Measurements from ENCODE around the gene HTT.

HTT gene

DNA sequence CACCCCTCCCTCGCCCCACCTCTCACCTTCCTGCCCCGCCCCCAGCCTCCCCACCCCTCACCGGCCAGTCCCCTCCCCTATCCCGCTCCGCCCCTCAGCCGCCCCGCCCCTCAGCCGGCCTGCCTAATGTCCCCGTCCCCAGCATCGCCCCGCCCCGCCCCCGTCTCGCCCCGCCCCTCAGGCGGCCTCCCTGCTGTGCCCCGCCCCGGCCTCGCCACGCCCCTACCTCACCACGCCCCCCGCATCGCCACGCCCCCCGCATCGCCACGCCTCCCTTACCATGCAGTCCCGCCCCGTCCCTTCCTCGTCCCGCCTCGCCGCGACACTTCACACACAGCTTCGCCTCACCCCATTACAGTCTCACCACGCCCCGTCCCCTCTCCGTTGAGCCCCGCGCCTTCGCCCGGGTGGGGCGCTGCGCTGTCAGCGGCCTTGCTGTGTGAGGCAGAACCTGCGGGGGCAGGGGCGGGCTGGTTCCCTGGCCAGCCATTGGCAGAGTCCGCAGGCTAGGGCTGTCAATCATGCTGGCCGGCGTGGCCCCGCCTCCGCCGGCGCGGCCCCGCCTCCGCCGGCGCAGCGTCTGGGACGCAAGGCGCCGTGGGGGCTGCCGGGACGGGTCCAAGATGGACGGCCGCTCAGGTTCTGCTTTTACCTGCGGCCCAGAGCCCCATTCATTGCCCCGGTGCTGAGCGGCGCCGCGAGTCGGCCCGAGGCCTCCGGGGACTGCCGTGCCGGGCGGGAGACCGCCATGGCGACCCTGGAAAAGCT lies at the start of gene HTT, which contains the start of gene HTT-AS:
HTT (plus strand) TSS at position 604 of the 768 bp plus-strand sequence; CDS start at position 749, 145 bp downstream.
HTT-AS (minus strand) TSS at position 461 of the 768 bp plus-strand sequence.
- DNase-seq, result no peak

DNA sequence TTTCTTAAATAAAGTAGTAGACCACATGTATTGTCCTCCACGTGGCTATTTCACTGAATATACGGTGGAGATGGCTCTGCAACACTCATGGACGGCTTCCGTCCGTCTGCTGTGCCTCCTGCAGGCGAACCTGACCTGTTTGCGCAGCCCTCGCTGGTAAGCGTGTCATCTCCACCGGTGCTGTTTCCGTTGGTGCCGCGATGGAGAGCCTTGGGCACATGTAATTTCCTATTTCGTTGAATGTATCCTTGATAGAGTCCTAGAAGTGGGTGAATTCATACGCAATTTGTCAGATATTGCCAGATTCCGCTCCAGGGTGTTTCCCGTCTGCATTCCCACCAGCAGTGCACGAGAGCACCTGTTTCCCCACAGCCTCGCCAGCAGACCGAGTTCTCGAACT lies 48.6 kb upstream of the HTT start:
- DNase-seq, result no peak

DNA sequence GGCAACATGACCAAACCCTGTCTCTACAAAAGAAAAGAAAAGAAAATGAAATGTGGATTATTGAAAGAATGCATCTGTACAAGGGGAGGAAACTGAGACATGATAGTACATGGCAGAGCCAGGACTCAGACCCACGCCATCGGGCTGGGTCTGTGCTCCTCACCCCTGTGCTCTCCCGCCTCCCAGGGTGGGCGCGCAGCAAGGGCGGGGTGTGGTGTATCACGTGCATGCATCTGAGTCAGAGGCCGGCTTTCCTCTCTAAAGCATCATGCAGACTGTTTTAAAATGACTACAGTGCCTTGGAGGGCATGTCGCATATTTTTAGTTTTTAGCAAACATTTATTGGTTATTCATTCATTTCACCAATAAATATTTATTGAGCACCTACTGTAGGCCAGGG lies 47.9 kb upstream of the HTT start:
- DNase-seq, result no peak

DNA sequence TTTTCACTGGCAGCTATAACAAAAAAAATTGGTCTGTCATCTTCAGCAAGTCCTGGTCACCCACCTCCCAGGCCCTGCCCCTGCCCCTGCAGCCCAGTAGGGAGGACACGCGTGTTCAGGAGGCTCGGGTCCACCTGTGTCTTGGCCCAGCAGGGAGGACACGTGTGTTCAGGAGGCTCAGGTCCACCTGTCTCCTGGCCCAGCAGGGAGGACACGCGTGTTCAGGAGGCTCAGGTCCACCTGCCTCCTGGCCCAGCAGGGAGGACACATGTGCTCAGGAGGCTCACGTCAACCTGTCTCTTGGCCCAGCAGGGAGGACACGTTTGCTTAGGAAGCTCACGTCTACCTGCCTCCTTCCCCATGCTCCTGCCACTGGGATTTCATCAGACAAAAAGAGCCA lies 45.0 kb upstream of the HTT start:
- no peak for DNase-seq

DNA sequence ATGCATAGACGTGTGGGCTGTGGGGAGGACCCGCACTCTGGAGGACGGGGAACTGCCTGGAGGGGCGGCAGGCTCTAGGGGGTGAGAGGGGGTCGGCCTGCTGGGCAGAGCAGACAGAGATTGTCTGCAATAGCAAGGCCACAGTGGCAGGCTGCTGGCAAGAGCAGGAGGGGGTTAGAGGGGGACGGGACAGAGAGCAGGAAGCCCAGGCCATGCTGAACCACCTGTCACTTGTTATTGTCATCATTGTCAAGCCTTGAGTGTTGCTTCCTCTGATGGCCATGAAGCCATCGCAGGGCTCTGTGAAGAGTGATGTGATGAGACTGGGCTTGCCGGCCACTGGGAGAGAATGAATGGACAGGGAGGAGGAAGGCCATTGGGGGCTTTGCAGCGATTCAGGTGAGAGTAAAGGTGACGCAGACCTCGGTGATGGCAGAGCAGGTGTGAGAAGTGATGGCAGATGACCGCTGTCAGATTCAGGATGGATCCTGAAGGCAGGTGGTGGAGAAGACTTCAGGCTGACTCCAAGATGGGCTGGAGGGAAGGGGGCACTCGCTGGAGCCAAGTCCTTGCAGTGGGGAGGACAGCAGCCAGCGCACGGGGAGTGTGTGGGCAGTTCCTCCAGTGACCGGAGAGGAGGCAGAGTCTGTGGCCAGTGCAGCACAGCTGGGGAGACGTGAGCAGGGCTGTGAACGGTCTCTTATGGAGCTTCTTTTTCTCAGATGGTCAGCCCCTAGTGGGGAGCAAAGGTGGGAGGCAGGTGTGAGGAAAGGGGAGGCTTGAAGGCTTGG lies 43.7 kb upstream of the HTT start:
- no peak for DNase-seq

DNA sequence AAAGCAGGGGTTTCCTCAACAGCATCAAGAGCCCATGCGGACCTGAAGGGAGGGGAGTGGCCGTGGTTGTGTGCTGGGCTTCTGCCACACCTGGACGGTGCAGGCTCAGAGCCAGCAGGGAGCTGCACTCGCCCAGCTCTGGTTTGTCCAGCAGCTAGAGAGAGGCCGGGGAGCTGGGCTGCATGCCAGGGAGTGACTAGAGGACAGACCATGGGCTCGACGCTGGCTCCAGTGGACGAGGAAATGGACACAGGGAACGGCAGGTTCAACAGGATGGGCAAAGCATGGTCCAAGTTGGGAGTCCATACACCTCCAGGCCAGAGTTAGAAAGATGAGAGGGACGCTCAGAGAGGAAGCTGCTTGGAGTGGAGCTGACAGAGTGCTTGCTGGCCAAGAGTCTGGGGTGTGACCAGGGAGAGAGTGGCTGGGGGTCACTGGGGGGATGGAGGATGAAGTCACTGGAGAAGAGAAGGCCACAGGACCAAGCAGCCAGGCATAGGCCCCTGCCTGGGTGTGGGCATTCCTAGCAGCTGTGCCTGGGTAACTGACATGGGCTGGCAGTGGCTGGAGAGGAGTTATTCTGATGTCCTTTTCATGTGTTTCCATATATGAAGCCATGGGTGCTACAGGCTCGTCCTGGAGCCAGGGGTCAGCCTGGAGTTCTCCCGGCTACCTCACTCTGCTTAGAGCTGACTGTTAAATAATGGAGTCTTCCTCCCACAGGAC lies 43.0 kb upstream of the HTT start:
- DNase-seq, result no peak

DNA sequence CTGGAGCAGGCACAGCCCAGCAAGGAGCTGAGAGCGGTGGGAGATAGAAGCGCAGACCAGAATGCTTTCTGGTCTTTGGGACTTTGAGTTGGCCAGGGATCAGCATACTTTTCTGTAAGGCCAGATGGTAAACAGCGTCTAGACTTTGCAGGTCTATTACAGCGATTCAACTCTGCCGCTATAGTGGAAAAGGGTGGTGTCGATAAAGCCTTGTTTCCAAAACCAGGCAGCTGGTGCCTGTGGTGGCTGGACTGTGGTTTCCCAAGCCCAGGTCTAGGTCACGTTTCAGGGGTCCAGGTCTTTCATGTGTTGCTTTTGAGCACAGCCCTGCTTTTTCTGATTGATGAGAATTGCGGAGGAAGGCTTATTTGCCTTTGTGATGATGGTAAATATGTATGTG lies 40.2 kb upstream of the HTT start:
- no peak for DNase-seq

DNA sequence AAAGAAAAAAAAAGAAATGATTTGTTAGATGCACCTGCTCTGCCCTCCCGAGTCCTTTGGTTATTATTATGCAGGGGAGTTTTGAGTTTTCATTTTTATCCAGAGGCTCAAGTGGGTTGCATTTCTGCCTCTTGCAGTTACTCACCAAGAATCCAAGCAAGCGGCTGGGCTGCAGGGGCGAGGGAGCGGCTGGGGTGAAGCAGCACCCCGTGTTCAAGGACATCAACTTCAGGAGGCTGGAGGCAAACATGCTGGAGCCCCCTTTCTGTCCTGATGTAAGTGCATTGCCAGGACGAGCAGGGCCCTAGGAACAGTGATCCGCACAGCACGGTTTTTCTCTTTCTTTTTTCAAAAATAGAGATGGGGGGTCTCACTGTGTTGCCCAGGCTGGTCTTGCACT lies 39.2 kb upstream of the HTT start:
- no peak for DNase-seq

DNA sequence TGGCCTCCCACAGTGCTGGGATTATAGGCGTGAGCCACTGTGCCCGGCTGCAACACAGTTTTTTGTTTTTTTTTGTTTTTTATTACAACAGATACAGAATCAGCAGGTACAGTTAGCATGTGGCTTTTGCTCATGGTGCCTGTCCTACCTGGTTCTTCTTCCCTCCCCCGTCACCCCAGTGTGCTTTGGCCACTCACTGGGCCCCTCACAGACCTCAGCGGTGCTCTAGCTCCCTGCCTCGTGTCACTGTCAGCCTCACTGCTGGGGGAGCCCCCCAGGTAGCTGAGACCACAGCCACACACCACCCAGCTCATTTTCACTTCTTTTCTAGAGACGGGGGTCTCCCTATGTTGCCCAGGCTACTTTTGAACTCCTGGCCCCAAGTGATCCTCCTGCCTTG lies 38.8 kb upstream of the HTT start:
- no peak for DNase-seq

DNA sequence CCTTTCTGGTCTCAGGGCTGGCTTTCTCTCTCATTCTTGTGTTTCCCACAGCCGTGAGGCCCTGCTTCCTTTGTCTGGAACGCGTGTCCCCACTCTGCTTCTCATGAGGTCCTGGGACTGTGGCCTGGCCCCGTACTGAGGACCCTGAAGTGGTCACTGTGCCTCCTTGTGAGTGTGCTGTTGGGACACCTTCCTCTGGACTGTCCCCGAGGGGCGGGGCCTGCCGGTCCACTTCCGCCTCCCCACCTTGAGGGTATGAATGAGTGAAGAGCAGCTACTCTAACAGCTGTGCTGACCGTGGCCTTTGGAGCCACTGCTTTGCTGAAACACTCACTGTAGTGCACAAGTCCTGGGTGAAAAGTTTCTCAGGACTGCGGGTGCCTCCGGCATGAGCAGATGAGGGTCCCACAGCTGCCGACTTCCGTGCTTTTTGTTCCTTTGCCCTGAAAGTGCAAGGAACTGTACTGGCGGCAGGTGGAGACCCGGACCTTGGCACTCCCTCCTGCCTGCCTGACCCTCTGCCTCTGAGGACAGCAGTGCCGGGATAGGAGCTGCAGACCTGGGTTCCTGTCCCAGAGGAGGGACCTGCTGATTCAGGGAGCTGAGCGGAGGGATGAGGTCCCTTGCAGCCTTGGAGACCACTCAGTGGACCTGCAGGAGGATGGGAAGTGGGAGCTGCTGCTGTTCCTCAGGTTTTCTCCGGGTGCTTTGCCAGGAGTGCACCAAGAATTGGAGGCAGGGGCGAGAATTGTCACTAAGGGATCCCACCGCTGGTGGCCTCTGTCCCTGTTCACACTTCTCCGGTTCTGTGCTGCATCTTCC lies 38.1 kb upstream of the HTT start:
- no peak for DNase-seq

DNA sequence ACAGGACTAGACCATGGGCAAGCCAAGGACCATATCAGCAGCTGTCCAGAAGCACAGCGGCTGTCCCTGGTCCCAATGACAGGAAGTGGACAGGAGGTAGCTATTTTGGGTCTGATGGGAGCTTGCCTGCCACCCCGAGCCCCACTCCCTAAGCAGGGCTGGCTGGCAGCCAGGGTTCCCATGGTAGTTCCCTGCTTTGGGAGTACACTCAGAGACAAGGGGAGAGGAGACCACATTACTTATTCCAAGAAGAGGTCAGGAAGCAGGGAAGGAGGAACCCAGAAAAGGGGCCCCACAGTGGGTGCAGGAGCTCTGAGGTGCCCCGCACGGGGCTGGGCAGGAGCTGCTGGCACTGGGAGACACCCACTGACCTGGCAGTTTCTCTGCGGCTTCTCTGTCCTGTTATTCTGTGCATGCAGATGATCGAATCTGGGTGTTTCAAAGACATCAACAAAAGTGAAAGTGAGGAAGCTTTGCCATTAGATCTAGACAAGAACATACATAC lies 36.5 kb upstream of the HTT start:
- no peak for DNase-seq

DNA sequence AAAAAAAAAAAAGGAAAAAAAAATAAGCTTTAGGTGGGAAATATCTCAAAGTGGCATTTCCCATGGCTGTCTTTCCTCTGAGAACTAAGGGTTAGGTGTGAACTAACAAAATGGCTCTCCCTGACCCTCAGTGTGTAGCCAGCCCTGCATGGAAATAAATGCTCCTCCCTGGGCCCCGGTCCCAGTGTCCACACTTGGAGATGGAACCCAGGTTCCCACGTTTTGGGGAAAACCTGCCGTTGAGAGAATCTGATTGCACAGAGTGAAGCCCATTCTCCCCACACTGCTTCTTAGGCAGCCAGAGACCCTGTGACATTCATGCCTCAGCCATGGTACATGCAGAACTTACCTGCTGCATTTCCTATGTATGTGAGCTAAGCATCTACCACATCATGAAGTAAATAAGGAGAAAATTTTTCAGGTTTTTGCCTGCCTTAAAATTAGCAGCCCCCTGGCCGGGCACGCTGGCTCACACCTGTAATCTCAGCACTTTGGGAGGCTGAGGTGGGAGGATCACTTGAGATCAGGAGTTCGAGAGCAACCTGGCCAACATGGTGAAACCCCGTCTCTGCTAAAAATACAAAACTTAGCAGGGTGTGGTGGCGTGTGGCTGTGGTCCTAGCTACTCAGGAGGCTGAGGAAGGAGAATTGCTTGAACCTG lies 34.6 kb upstream of the HTT start:
- DNase-seq, result no peak

DNA sequence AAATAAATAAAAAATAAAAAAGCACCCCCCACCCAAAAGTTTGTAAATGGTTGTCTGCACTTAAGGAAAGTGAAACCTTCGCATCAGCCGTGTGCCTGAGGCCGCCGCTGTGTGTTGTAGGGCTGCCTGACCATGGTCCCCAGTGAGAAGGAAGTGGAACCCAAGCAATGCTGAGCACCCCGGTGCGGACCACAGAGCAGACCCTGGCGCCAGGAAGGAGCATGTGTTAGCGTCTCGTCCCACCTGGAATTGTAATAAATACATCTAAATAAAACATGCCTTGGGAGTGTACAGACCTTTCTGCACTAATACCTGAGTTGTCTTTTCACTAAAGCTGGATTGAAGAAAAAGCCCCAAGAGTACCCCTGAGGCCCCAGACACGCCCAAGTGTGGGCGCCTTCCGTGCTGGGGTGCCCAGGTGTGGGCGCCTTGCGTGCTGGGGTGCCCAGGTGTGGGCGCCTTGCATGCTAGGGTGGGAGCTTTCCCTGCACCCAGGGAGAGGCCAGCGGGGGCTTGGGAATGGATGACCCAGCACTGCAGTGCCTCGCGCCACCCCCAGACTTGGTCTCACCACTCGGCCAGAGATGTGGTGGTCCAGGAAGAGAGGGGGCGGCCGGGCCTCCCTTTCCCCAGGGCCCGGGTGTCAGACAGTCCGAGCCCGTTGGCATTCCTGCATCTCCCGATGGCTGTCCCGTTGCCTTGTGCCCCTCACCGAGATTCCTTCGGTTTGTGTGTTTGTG lies 33.9 kb upstream of the HTT start:
- DNase-seq, result no peak

DNA sequence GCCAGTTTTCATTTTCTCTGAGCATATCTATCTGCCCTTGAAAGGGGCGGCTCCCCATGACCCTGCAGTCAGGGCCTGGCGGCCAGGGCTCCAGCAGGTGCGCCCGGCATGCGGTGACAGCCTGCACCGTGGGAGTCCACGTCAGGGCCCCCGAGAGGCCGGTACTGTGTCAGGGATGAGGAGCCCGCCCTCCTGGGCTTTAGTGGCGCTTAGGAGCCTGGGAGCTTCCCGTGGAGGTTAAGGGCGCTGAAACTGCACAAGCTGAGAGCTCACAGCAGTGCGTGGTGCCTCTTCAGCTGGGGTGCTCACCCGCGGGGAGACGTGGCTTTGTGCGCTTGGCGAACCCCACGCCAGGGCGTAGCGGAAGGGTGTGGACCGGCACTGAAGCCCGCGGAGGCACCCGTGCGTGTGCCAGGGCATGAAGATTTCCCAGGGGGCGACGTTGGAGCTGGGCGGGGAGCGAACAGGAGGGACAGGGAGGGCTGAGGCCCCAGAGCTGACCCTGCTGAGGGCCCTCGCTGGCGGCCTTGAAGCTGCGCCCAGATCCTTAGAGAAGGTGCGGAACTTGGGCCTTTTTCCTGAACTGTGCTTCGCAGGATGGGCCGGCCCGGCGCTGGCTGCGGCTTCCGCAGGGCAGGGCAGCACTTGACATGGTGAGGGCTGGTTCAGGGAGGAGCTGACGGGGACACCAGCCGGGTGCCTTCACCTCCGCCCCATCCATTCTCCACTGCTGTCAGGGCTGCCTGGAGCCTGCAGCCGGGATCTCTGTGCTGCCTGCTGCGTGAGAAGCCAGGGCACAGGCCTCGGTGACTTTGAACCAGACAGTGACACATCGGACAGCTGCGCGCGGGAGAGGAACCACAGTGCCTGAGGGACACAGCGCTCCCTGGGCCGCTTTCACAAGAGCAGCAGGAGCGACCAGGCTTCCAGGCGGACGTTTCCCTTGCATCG lies 33.0 kb upstream of the HTT start:
- no peak for DNase-seq

DNA sequence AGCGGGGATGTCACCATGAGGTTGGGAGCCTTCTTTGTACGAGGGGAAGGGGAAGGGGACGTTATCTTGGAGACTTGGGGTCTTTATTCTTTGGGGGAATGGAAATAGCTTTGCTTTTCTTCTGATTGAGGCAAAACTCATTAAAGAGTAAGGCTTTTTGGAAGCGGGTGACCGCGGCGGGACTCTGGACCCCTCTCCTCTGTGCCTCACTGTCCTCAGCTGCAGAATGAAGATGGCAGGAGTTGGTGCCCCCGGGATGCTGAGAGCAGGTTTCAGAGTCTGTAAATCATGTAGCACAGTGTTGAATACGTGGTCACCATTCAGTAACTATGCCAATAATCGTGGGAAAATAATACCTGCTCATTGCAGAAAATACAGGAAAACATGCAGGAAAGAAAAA lies 32.3 kb upstream of the HTT start:
- no peak for DNase-seq

DNA sequence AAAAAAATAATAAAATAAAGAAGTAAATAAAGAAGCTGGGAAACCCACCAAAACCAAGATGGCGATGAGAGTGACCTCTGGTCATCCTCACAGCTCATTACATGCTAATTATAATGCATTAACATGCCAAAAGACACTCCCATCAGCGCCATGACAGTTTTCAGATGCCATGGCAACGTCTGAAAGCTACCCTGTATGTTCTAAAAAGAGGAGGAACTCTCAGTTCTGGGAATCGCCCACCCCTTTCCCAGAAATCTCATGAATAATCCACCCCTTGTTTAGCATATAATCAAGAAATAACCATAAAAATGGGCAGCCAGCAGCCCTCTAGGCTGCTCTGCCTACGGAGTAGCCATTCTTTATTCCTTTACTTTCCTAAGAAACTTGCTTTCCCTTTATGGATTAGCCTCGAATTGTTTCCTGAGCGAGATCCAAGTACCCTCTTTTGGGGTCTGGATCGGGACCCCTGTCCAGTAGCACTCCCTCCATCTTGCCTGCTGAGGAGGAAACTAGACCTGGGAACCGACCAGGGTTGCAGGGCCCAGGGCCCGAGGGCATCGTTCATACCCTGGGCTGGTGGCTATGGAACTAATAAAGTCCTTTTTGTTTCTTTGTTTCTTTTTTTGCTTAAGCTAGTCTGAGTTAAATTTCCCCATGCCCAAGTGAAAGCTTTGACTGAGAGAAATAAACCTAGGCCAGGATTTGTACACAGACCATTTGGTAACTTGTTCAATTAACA lies 31.0 kb upstream of the HTT start:
- no peak for DNase-seq

DNA sequence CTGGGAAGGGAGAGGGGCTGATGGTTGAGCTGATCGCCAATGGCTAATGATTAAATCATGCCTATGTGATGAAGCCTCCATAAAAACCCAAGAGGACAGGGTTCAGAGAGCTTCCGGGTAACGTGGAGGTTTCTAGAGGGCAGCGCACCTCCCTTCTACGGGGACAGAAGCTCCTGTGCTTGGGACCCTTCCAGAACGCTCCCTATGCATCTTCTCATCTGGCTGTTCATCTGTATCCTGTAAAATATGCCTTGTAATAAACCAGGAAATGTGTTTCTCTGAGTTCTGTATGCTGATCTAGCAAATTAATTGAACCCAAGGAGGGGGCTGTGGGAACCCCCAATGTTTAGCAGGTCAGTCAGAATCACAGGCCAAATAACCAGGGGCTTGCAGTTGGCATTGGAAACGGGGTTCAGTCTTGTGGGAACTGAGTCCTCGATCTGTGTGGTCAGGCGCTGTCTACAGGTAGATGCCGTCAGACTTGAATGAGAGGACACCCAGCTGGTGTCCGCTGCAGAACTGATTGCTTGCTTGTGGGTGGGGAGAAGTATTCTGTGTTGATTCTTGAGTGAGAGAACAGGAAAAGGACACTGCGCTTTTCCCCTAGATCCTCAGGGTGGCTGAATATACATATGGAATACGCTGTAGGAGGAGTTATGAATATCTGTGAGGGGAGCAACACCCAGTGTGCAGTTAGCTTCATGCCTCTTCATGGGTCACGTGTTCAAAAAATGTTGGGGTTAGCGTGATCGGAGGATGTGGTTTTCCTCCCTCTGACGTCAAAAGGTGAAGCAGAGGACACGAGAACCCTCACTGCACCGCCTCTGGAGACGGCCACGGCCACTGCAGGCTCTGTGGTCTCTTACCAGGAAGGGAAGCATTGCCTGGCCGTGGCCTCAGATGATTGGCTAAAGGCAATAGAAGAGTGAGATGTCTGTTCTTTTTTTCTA lies 29.3 kb upstream of the HTT start:
- DNase-seq, result no peak

DNA sequence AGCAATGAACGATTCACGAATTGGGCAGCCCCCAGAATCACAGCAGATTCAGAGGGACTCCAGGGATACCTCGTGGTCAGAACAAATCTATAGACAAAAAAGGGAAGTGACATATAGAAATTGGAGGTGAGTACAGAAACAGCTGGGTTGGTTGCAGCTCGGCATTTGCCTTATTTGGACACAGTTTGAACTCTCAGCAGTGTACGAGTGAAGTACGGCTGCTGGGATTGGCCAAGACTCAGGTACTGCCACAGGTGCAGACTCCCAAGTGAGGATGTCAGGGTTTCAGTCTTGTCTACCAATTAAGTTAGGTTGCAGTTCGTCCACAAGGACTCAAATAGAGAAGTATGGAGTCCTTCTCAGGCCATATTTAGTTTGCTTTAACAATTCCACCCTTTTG lies 28.3 kb upstream of the HTT start:
- DNase-seq, result no peak
